SK-N-SH treated with all-trans-retinoic acid at 6 μM for 48 hours (cell line): ENCODE results near the gene LTBP1.

Experiments
- ATAC-seq: fragments of 200-7000 bp; cut with Tn5 transposase; 3 replicates; pipeline ENCODE4 v1.9.1; 2020; ENCODE audit warnings: mild to moderate bottlenecking, moderate library complexity
- CSDC2 ChIP-seq: fragments of 250-450 bp; sonication (Bioruptor Pico); IDR thresholded peaks from 2 replicates; pipeline ENCODE4 v1.5.0; 2020; ENCODE audit warnings: mild to moderate bottlenecking, moderate library complexity
- ESRRG ChIP-seq: fragments of 250-450 bp; sonication (Bioruptor Pico); IDR thresholded peaks from 2 replicates; pipeline ENCODE4 v1.6.1; 2021; ENCODE audit warnings: mild to moderate bottlenecking
- GLIS3 ChIP-seq: fragments of 250-450 bp; sonication (Bioruptor Pico); IDR thresholded peaks from 2 replicates; pipeline ENCODE4 v1.5.0; 2020; ENCODE audit warnings: mild to moderate bottlenecking, moderate library complexity
- ISL1 ChIP-seq: fragments of 250-450 bp; sonication (Bioruptor Pico); IDR thresholded peaks from 2 replicates; pipeline ENCODE4 v2.1.2; 2022; ENCODE audit warnings: mild to moderate bottlenecking, moderate library complexity
- PPARA ChIP-seq: fragments of 250-450 bp; sonication (Bioruptor Pico); IDR thresholded peaks from 2 replicates; pipeline ENCODE4 v1.5.0; 2020; ENCODE audit warnings: mild to moderate bottlenecking, borderline replicate concordance
- RARB ChIP-seq: fragments of 250-450 bp; sonication (Bioruptor Pico); IDR thresholded peaks from 2 replicates; pipeline ENCODE4 v1.8.0; 2021; ENCODE audit warnings: mild to moderate bottlenecking, moderate library complexity
- SNAI2 ChIP-seq: fragments of 250-450 bp; sonication (Bioruptor Pico); IDR thresholded peaks from 2 replicates; pipeline ENCODE4 v1.5.0; 2020; ENCODE audit warnings: mild to moderate bottlenecking, moderate library complexity
- TCF4 ChIP-seq: fragments of 250-450 bp; sonication (Bioruptor Pico); IDR thresholded peaks from 2 replicates; pipeline ENCODE4 v1.8.0; 2021; ENCODE audit warnings: mild to moderate bottlenecking, moderate library complexity, borderline replicate concordance
- TOX ChIP-seq: fragments of 250-450 bp; sonication (Bioruptor Pico); IDR thresholded peaks from 2 replicates; pipeline ENCODE4 v1.8.0; 2021; ENCODE audit warnings: mild to moderate bottlenecking, moderate library complexity, borderline replicate concordance
- ZC3H10 ChIP-seq: fragments of 250-450 bp; sonication (Bioruptor Pico); IDR thresholded peaks from 2 replicates; pipeline ENCODE4 v1.5.1; 2021; ENCODE audit warnings: mild to moderate bottlenecking, moderate library complexity
- ZFP30 ChIP-seq: fragments of 450-650 bp; formaldehyde crosslinking; IDR thresholded peaks from 2 replicates; pipeline ENCODE4 v1.5.0; 2022; ENCODE audit warnings: mild to moderate bottlenecking, moderate library complexity
- ZNF70 ChIP-seq: fragments of 450-650 bp; formaldehyde crosslinking; IDR thresholded peaks from 2 replicates; pipeline ENCODE4 v1.5.0; 2020; ENCODE audit warnings: mild to moderate bottlenecking, moderate library complexity
- ZNF8 ChIP-seq: fragments of 450-650 bp; formaldehyde crosslinking; IDR thresholded peaks from 2 replicates; pipeline ENCODE4 v1.5.0; 2020; ENCODE audit warnings: mild to moderate bottlenecking, moderate library complexity
- TF ChIP-seq, protein P1 (sequence below): fragments of 250-450 bp; sonication (Bioruptor Pico); IDR thresholded peaks from 2 replicates; pipeline ENCODE4 v1.8.0; 2020; ENCODE audit warnings: mild to moderate bottlenecking, moderate library complexity, borderline replicate concordance
- TF ChIP-seq, protein P2 (sequence below): fragments of 250-450 bp; sonication (Bioruptor Pico); IDR thresholded peaks from 2 replicates; pipeline ENCODE4 v1.5.1; 2021; ENCODE audit warnings: mild to moderate bottlenecking, moderate library complexity
- TF ChIP-seq, protein P3 (sequence below): fragments of 250-450 bp; sonication (Bioruptor Pico); IDR thresholded peaks from 2 replicates; pipeline ENCODE4 v1.8.0; 2021; ENCODE audit warnings: low read depth, mild to moderate bottlenecking, moderate library complexity, borderline replicate concordance
- TF ChIP-seq, protein P4 (sequence below): fragments of 250-450 bp; sonication (Bioruptor Pico); IDR thresholded peaks from 2 replicates; pipeline ENCODE4 v1.5.0; 2020; ENCODE audit warnings: mild to moderate bottlenecking, moderate library complexity

LTBP1 gene

DNA sequence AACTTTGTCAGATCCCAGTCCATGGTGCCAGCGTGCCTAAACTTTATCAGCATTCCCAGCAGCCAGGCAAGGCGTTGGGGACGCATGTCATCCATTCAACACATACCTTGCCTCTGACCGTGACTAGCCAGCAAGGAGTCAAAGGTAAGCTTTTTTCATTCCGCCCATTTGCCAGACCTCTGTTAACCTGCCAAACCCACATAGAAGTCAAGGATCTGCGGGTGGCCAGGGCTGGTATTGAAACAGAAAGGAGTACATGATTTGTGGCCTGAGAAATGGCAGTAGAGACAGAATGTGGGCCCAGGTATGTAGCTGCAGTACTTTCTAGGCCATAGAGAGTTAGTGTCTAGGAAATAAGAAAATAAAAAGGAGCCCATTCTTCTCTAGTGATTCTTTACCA lies 240.2 kb downstream of the LTBP1 start (continued):
- TF ChIP-seq, protein P1, sequence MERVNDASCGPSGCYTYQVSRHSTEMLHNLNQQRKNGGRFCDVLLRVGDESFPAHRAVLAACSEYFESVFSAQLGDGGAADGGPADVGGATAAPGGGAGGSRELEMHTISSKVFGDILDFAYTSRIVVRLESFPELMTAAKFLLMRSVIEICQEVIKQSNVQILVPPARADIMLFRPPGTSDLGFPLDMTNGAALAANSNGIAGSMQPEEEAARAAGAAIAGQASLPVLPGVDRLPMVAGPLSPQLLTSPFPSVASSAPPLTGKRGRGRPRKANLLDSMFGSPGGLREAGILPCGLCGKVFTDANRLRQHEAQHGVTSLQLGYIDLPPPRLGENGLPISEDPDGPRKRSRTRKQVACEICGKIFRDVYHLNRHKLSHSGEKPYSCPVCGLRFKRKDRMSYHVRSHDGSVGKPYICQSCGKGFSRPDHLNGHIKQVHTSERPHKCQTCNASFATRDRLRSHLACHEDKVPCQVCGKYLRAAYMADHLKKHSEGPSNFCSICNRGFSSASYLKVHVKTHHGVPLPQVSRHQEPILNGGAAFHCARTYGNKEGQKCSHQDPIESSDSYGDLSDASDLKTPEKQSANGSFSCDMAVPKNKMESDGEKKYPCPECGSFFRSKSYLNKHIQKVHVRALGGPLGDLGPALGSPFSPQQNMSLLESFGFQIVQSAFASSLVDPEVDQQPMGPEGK (CRISPR knock-in tag), result no peak
- TF ChIP-seq, protein P2, sequence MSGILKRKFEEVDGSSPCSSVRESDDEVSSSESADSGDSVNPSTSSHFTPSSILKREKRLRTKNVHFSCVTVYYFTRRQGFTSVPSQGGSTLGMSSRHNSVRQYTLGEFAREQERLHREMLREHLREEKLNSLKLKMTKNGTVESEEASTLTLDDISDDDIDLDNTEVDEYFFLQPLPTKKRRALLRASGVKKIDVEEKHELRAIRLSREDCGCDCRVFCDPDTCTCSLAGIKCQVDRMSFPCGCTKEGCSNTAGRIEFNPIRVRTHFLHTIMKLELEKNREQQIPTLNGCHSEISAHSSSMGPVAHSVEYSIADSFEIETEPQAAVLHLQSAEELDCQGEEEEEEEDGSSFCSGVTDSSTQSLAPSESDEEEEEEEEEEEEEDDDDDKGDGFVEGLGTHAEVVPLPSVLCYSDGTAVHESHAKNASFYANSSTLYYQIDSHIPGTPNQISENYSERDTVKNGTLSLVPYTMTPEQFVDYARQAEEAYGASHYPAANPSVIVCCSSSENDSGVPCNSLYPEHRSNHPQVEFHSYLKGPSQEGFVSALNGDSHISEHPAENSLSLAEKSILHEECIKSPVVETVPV (CRISPR knock-in tag), result no peak
- no peak for TF ChIP-seq ZC3H10 (CRISPR knock-in tag)
- TF ChIP-seq, all 23 proteins: peak for 0

DNA sequence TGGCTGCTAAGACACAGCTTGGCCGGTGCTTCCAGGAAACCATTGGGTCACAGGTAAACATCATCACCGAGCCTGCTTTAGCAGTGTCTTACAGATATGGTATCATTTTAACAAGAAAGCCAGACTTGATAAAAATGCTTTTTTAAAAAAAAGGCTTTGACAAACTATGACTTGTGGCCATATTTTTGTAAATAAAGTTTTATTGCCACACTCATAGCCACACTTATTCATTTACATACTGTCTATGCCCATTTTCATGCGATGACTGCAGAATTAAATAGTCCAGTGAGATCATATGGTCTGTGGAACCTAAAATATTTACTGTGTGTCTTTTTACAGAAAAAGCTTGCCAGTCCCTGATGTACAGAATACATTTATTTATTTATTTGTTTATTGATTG lies 242.0 kb downstream of the LTBP1 start:
- TF ChIP-seq ZNF70, result no peak
- TF ChIP-seq, protein P3, sequence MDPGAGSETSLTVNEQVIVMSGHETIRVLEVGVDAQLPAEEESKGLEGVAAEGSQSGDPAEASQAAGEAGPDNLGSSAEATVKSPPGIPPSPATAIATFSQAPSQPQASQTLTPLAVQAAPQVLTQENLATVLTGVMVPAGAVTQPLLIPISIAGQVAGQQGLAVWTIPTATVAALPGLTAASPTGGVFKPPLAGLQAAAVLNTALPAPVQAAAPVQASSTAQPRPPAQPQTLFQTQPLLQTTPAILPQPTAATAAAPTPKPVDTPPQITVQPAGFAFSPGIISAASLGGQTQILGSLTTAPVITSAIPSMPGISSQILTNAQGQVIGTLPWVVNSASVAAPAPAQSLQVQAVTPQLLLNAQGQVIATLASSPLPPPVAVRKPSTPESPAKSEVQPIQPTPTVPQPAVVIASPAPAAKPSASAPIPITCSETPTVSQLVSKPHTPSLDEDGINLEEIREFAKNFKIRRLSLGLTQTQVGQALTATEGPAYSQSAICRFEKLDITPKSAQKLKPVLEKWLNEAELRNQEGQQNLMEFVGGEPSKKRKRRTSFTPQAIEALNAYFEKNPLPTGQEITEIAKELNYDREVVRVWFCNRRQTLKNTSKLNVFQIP (CRISPR knock-in tag), result no peak
- no peak for TF ChIP-seq RARB (CRISPR knock-in tag)
- TF ChIP-seq ZC3H10 (CRISPR knock-in tag), result no peak
- TF ChIP-seq, protein P2 (CRISPR knock-in tag), result no peak
- no peak for TF ChIP-seq ZFP30 (CRISPR knock-in tag)
- TF ChIP-seq ESRRG (CRISPR knock-in tag), result no peak
- no peak for TF ChIP-seq ZNF8 (CRISPR knock-in tag)
- TF ChIP-seq TOX (CRISPR knock-in tag), result no peak
- TF ChIP-seq PPARA (CRISPR knock-in tag), result no peak
- TF ChIP-seq ISL1 (CRISPR knock-in tag), result no peak
- TF ChIP-seq, protein P4, sequence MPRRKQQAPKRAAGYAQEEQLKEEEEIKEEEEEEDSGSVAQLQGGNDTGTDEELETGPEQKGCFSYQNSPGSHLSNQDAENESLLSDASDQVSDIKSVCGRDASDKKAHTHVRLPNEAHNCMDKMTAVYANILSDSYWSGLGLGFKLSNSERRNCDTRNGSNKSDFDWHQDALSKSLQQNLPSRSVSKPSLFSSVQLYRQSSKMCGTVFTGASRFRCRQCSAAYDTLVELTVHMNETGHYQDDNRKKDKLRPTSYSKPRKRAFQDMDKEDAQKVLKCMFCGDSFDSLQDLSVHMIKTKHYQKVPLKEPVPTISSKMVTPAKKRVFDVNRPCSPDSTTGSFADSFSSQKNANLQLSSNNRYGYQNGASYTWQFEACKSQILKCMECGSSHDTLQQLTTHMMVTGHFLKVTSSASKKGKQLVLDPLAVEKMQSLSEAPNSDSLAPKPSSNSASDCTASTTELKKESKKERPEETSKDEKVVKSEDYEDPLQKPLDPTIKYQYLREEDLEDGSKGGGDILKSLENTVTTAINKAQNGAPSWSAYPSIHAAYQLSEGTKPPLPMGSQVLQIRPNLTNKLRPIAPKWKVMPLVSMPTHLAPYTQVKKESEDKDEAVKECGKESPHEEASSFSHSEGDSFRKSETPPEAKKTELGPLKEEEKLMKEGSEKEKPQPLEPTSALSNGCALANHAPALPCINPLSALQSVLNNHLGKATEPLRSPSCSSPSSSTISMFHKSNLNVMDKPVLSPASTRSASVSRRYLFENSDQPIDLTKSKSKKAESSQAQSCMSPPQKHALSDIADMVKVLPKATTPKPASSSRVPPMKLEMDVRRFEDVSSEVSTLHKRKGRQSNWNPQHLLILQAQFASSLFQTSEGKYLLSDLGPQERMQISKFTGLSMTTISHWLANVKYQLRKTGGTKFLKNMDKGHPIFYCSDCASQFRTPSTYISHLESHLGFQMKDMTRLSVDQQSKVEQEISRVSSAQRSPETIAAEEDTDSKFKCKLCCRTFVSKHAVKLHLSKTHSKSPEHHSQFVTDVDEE (CRISPR knock-in tag), result no peak
- TF ChIP-seq SNAI2 (CRISPR knock-in tag), result no peak
- no peak for ATAC-seq

DNA sequence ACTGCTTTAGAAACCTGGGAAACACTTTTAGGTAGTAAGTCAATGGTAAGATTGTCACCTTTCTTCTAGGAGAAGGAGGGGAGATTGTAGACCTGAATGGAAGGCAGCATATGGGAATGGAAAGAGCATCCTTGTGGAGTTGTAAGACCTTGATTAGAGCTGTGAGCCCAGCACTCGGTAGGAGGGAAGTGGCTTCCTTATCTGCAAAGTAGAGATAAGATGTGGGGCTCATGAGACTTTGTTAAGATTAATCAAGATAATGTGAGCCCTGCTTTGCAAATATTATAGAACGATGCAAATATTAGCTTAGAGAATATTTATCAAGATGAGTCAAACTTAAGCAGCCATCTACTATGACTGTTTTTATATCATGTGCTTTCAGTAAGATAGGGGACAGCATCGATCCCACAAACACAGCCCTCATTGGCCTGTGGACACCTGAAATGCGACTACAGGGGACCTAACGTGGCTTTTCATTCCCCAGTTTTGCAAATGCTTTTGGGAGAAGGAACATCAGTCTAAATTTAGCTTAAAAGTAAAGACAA lies 243.7 kb downstream of the LTBP1 start:
- no peak for TF ChIP-seq GLIS3 (CRISPR knock-in tag)
- TF ChIP-seq ZC3H10 (CRISPR knock-in tag), result no peak
- TF ChIP-seq CSDC2 (CRISPR knock-in tag), result no peak
- TF ChIP-seq, protein P1 (CRISPR knock-in tag), result no peak
- no peak for TF ChIP-seq TCF4 (CRISPR knock-in tag)
- TF ChIP-seq PPARA (CRISPR knock-in tag), result no peak
- ATAC-seq, result no peak
